GM21367 (cell line): ENCODE data around the gene TARS3.

Source experiments
- ATAC-seq: cut with Tn5 transposase; IDR thresholded peaks from one replicate; pipeline ENCODE4 v1.9.1; 2021; ENCODE audit not compliant: unreplicated experiment

Gene TARS3

GRCh38 chr15:101608201-101608600 is 116.1 kb downstream of the TARS3 start:
- ATAC-seq: no peak

GRCh38 chr15:101607108-101607507 is 117.2 kb downstream of the TARS3 start:
- no peak for ATAC-seq

- ATAC-seq: no peak
Observed at GRCh38 chr15:101604124-101604874, 120.0 kb downstream of the TARS3 start.
